ENCODE results near the gene DND1.

Gene DND1

GRCh38 chr5:140690376-140690932, 17.1 kb upstream of the DND1 start:
- no peak for TF ChIP-seq CTCF (IDR thresholded peaks at IDR 0.05; ENCODE audit: extremely low read depth, insufficient read depth, missing control alignments)
- in situ Hi-C loops (cut with MboI; ENCODE audit: low pct_unique_long_range_greater_than_20kb, low sequenced_read_pairs, unreplicated experiment) = no loop called here
- DNase-seq (ENCODE audit: low spot score) = no peak

DNA sequence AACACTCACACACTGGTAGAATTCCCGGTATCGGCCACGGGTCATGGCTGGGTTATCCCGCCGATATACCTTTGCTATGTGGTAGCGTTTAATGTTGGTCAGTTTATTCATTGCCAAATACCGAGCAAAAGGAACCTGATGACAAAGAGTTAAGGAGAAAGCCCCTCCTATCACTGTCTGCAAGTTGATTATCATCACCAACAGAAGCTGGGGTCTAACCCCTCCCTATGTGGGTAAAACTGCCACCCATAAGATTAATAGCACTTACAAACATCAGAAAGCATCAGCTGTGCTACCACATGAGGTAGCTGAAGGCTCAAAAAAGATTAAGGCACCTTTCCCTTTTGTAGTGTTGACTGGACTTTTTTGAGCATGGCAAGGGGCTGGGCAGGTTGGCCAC, 5.6 kb upstream of the DND1 start:
- in situ Hi-C loops (cut with MboI; ENCODE audit: low pct_unique_long_range_greater_than_20kb, low sequenced_read_pairs, unreplicated experiment) = no loop called here
- TF ChIP-seq CTCF (IDR thresholded peaks at IDR 0.05; ENCODE audit: extremely low read depth, insufficient read depth, missing control alignments) = no peak
- DNase-seq (ENCODE audit: low spot score) = no peak

DNA sequence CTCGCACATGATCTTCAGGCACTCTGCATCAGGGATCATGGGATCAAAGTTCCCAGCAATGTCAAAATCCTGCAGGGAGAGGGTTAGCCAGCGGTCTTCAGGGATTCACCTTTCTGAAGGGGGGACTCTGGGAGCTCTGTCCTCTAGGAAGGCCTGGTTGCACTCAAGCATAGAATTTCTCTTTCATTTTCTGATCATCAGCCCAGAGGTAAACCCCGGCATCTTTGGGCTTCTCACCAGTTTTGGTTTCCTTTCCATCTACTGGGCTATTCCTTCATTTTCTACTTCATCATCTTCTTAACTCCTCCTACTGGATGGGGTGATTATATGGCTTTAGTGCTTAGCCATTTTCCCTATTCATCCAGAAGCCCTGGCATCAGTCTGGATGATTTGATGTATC, 4.6 kb upstream of the DND1 start:
- TF ChIP-seq CTCF (IDR thresholded peaks at IDR 0.05; ENCODE audit: extremely low read depth, insufficient read depth, missing control alignments) = no peak
- in situ Hi-C loops (cut with MboI; ENCODE audit: low pct_unique_long_range_greater_than_20kb, low sequenced_read_pairs, unreplicated experiment) = no loop called here
- no peak for DNase-seq (ENCODE audit: low spot score)

GRCh38 chr5:140674629-140675028, 1.3 kb upstream of the DND1 start:
- in situ Hi-C loops (cut with MboI; ENCODE audit: low pct_unique_long_range_greater_than_20kb, low sequenced_read_pairs, unreplicated experiment) = no loop called here
- no peak for TF ChIP-seq CTCF (IDR thresholded peaks at IDR 0.05; ENCODE audit: extremely low read depth, insufficient read depth, missing control alignments)
- DNase-seq (ENCODE audit: low spot score) = no peak

- TF ChIP-seq CTCF (IDR thresholded peaks at IDR 0.05; ENCODE audit: extremely low read depth, insufficient read depth, missing control alignments) = no peak
- in situ Hi-C loops (cut with MboI; ENCODE audit: low pct_unique_long_range_greater_than_20kb, low sequenced_read_pairs, unreplicated experiment) = no loop called here
- no peak for DNase-seq (ENCODE audit: low spot score)
Observed at GRCh38 chr5:140674211-140674610, 835 bp upstream of the DND1 start.

GRCh38 chr5:140672455-140673186, 755 bp downstream of the DND1 start:
- in situ Hi-C loops (cut with MboI; ENCODE audit: low pct_unique_long_range_greater_than_20kb, low sequenced_read_pairs, unreplicated experiment) = no loop called here
- no peak for TF ChIP-seq CTCF (IDR thresholded peaks at IDR 0.05; ENCODE audit: extremely low read depth, insufficient read depth, missing control alignments)
- DNase-seq (ENCODE audit: low spot score) = no peak
